Ovary (tissue), 3 donors: Measurements from ENCODE around the gene TKFC.

Experiments
- CTCF ChIP-seq, 3 donors: fragments of 450-650 bp in 2 of 3; fragments of 200-600 bp in 1 of 3; IDR thresholded peaks; one replicate each; pipeline versions ENCODE4 v1.5.1 to v1.8.0; 2016 to 2022; ENCODE audit warnings: antibody characterized with exemption in 3 of 3, mild to moderate bottlenecking in 1 of 3
- EP300 ChIP-seq: sonication (generic); formaldehyde crosslinking; IDR thresholded peaks from one replicate; pipeline ENCODE4 v1.6.1; 2017; ENCODE audit warnings: antibody characterized with exemption
- POLR2A ChIP-seq: fragments of 450-650 bp; IDR thresholded peaks from one replicate; pipeline ENCODE4 v1.6.1; 2017; ENCODE audit warnings: antibody characterized with exemption, mild to moderate bottlenecking, moderate library complexity
- donor health status: DM: no; HTN: no; CAD: no.

- no peak for TF ChIP-seq CTCF (IDR thresholded peaks at IDR 0.05)
- TF ChIP-seq EP300: no peak
- TF ChIP-seq POLR2A: no peak
These were observed 34.4 kb downstream of the TKFC start for GRCh38 chr11:61367406-61367805.
